Mesodermal cell (in vitro differentiated cells): ENCODE measurements around the gene DOK4.

Experiments
- H3K27ac ChIP-seq: 2 replicates; pipeline ENCODE4 v1.7.0; 2013; ENCODE audit warnings: mild to moderate bottlenecking, low read depth, low read length, moderate library complexity; ENCODE audit not compliant: severe bottlenecking
- H3K36me3 ChIP-seq: 2 replicates; pipeline ENCODE4 v1.7.1; 2013; ENCODE audit warnings: mild to moderate bottlenecking, low read length, moderate library complexity; ENCODE audit not compliant: control insufficient read depth, insufficient read depth
- H3K4me1 ChIP-seq: one replicate; pipeline ENCODE4 v1.7.1; 2013; ENCODE audit warnings: mild to moderate bottlenecking, low read length; ENCODE audit not compliant: insufficient read depth, control insufficient read depth, poor library complexity, severe bottlenecking
- H3K4me3 ChIP-seq: 2 replicates; pipeline ENCODE4 v1.7.0; 2013; ENCODE audit warnings: low read length, control low read depth, mild to moderate bottlenecking; ENCODE audit not compliant: insufficient read depth, poor library complexity, severe bottlenecking; ENCODE audit errors: extremely low read depth
- H3K9me3 ChIP-seq: 2 replicates; pipeline ENCODE4 v1.7.1; 2013; ENCODE audit warnings: mild to moderate bottlenecking, low read length, moderate library complexity; ENCODE audit not compliant: control insufficient read depth
- WGBS, 2 experiments: methylation state at CpG; one replicate each; pipeline ENCODE4 v1.1.5; 2013; ENCODE audit warnings: missing lambda C conversion rate in 2 of 2; ENCODE audit not compliant: insufficient coverage in 2 of 2; 5-methylcytosine and 5-hydroxymethylcytosine counted together

The DOK4 gene

DNA sequence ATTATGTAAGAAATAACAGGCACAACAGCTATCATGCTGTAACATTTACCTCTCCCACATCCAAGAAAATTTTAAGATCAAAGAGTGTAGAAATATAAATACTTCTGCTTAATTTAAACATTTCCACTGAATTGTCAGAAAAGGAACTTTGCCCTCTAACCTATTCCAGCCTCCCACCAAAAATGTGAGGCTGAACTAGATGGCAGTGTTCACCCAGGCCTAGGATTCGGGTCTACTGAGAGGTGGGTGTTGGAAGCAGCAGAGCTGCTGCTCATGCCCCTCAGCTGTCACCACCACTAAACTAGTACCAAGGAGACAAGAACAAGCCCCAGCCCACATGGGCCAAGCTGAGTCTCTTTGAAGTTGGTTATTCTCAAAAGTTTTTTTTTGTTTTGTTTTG is 50.5 kb downstream of the DOK4 start:
- Histone ChIP-seq H3K9me3 (peaks cover 6% of the 10 kb centered on the region), H3K36me3 (peaks cover 97% of the 10 kb centered on the region), H3K27ac (no peak overlapping the region), H3K4me1 (no peaks in the 10 kb centered on the region), H3K4me3 (no peak overlapping the region)
- WGBS, 2 experiments, result no CpG with 5 or more reads among the region's 1 CpG

DNA sequence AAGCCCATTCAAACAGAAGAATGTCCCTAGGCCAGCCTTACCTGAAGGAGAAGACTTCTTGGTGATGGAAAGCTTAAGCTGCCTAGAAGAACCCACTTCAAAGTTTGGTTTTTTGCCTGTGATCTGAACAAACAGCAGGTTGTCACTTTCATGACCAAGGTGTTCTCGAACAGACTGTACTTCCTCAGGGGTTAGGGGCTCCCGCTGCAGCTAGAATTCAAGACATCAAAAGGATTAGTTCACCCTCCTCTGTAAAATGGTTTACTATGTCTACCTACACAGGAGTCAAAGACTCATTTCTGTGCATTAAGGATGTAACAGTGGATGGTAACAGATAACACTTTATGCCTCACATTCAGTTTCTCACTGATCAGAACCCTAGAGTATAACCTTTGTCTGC is 52.3 kb downstream of the DOK4 start:
- H3K27ac ChIP-seq, result no peak overlapping the region
- H3K9me3 ChIP-seq, result no peaks in the 10 kb centered on the region
- peaks cover 96% of the 10 kb centered on the region for H3K36me3 ChIP-seq
- 100% methylated on average over 1 of the region's 2 CpGs; no CpG with 5 or more reads in 1 of the 2 experiments for WGBS, 2 experiments
- H3K4me1 ChIP-seq, result no peaks in the 10 kb centered on the region
- no peak overlapping the region for H3K4me3 ChIP-seq

- peaks cover 90% of the 10 kb centered on the region for H3K36me3 ChIP-seq
- WGBS, 2 experiments, result 92 to 100% methylated on average over 2 of the region's 3 CpGs
Measured at GRCh38 chr16:57432989-57433388, 53.3 kb downstream of the DOK4 start.

GRCh38 chr16:57432505-57432904 is 53.8 kb downstream of the DOK4 start:
- H3K9me3 ChIP-seq, result no peaks in the 10 kb centered on the region
- H3K36me3 ChIP-seq, result peaks cover 86% of the 10 kb centered on the region
- H3K27ac ChIP-seq, result no peak overlapping the region
- WGBS, 2 experiments, result 86 to 100% methylated on average over 1 of the region's 2 CpGs
- H3K4me1 ChIP-seq, result no peaks in the 10 kb centered on the region
- H3K4me3 ChIP-seq, result no peak overlapping the region

More at GRCh38 chr16:57432989-57433388, 53.3 kb downstream of the DOK4 start:
- H3K27ac ChIP-seq, result no peak overlapping the region
- no peaks in the 10 kb centered on the region for H3K4me1 ChIP-seq
- H3K4me3 ChIP-seq, result no peak overlapping the region
- no peaks in the 10 kb centered on the region for H3K9me3 ChIP-seq

DNA sequence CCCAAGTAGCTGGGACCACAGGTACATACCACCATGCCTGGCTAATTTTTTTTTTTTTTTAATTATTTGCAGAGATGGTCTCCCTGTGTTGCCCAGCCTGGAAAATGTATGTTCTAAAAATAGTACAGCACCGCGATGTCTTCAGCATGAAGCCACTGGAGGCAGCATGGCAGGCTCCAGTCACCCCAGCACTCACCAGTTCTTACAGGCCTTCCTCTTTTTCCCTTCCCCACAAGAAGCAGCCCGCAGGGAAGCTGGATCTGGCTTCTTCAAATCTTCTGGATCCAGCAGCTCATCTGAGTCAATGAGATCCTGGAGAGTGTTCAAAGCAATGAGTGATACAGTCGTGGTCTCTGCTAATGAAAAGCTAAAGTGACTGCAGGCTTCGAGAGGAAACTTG is 55.3 kb downstream of the DOK4 start:
- Histone ChIP-seq H3K4me3 (no peak overlapping the region), H3K9me3 (no peaks in the 10 kb centered on the region), H3K27ac (no peak overlapping the region), H3K36me3 (peaks cover 77% of the 10 kb centered on the region), H3K4me1 (no peaks in the 10 kb centered on the region)
- WGBS, 2 experiments, result 89 to 96% methylated on average over 2 to 3 of the region's 5 CpGs

DNA sequence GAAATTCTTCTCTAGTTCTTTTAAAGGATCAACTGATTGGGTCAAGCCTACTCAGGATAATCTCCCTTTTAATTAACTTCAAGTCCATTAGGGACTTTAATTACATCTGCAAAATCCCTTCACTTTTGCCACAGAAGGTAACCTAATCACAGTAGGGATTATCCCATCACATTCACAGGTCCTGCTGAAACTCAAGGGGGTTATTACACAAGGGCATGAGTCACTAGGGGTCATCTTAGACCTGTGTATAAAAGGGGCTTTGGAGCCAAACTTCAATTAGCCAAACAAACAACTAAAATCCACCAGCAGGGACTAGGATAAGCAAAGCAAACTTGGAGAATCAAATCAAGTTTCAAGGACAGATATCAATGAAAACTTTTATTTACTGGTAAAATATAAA is 58.5 kb downstream of the DOK4 start:
- Histone ChIP-seq H3K9me3 (no peaks in the 10 kb centered on the region), H3K27ac (no peak overlapping the region), H3K4me3 (no peak overlapping the region), H3K36me3 (peaks cover 46% of the 10 kb centered on the region), H3K4me1 (no peaks in the 10 kb centered on the region)

- no peak overlapping the region for H3K4me3 ChIP-seq
- H3K4me1 ChIP-seq, result no peaks in the 10 kb centered on the region
- WGBS, 2 experiments, result 98 to 100% methylated on average over 3 of the region's 8 CpGs
- H3K36me3 ChIP-seq, result peaks cover 41% of the 10 kb centered on the region
- H3K9me3 ChIP-seq, result no peaks in the 10 kb centered on the region
- no peak overlapping the region for H3K27ac ChIP-seq
Measured at GRCh38 chr16:57427307-57427706, 59.0 kb downstream of the DOK4 start.

- no peak overlapping the region for H3K27ac ChIP-seq
- no peak overlapping the region for H3K4me3 ChIP-seq
- H3K36me3 ChIP-seq, result peaks cover 31% of the 10 kb centered on the region
- WGBS, 2 experiments, result 90 to 99% methylated on average over 7 of the region's 7 CpGs
- no peaks in the 10 kb centered on the region for H3K9me3 ChIP-seq
- H3K4me1 ChIP-seq, result no peaks in the 10 kb centered on the region
Measured at GRCh38 chr16:57426356-57426755, 59.9 kb downstream of the DOK4 start.

DNA sequence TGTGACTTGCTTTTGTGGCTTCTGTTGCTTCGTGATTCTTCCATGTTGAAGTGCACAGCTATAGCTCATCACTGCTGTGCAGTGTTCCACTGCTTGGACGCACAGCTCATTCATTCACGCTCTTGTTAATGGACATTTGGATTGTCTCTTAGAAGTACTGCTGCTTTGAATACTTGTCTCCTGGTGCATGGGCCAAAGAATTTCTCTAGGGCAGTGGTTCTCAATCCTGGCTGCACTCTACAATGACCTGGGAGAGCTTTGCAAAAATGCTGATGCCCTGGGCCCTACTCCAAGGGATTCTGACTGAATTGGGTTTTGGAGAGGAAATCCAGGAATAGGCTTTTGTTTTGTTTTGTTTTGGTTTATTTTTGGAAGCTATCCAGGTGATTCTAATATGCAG is 61.7 kb downstream of the DOK4 start:
- Histone ChIP-seq H3K9me3 (no peaks in the 10 kb centered on the region), H3K27ac (no peak overlapping the region), H3K36me3 (peaks cover 14% of the 10 kb centered on the region), H3K4me1 (no peaks in the 10 kb centered on the region), H3K4me3 (no peak overlapping the region)
- 92 to 100% methylated on average over 2 to 3 of the region's 3 CpGs for WGBS, 2 experiments

- 87 to 100% methylated on average over 2 of the region's 2 CpGs for WGBS, 2 experiments
- Histone ChIP-seq H3K27ac (no peak overlapping the region), H3K4me1 (peaks cover 8% of the 10 kb centered on the region)
Measured at GRCh38 chr16:57423152-57423551, 63.1 kb downstream of the DOK4 start.

GRCh38 chr16:57422026-57422944 is 64.0 kb downstream of the DOK4 start:
- H3K4me1 ChIP-seq, result peaks cover 11% of the 10 kb centered on the region
- WGBS, 2 experiments, result 64 to 74% methylated on average over 7 to 9 of the region's 10 CpGs
- peaks cover 7% of the 10 kb centered on the region for H3K36me3 ChIP-seq
- no peak overlapping the region for H3K4me3 ChIP-seq
- no peaks in the 10 kb centered on the region for H3K9me3 ChIP-seq
- no peak overlapping the region for H3K27ac ChIP-seq

More at GRCh38 chr16:57423152-57423551, 63.1 kb downstream of the DOK4 start:
- H3K4me3 ChIP-seq, result no peak overlapping the region
- H3K9me3 ChIP-seq, result no peaks in the 10 kb centered on the region
- peaks cover 7% of the 10 kb centered on the region for H3K36me3 ChIP-seq
